ENCODE measurements around the gene MLLT6.

Gene MLLT6

DNA sequence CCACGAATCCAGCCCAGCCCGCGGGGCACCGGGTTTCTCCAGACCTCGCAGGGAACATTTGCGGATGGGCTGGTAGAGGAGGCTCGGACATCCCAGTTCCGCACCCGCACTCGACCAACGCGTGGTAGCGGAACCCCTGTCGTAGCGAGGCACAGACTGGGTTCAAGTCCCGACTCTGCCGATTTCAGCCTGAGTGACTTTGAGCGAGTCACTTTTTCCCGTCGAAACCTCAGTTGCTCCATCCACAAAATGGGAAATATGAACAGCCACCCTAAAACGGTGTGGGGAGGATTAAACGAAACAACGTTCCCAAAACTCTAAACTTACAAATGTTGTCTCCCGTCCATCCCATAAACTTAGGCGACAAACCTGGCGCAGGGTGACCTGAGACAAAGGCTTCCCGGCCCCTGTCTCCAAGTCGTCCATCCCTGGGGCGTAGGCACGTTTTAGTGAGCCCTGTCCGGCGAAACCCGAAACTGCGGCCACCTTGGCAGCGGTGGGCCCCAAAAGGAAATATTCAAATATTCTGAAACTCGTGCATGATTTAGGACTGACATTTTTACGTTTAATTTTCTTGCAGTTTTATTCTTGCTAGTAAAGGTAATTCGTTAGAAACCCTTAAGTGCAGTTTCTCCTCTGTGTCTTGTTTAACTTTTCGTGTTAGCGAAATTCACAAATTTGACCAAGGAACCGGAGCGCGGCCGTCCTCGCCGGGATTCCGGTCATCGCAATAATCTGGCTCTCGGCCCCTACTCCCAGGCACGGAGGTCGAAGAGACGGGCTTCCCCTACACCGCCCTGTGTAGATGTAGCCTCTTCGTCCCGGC, 1.9 kb upstream of the MLLT6 start:
- no CpG with 5 or more reads among the region's 55 CpGs for WGBS, 2 donors (ENCODE audit: extremely low coverage in 2 of 2, insufficient read length in 2 of 2, insufficient replicate concordance in 1 of 2)
- peaks cover 0 to 68% (median 18%) of the 10 kb centered on the region in 3 experiments for H3K27me3 ChIP-seq (ENCODE audit: control insufficient read depth in 3 of 3, insufficient read depth in 3 of 3, low read depth in 1 of 3, low read length in 3 of 3)

DNA sequence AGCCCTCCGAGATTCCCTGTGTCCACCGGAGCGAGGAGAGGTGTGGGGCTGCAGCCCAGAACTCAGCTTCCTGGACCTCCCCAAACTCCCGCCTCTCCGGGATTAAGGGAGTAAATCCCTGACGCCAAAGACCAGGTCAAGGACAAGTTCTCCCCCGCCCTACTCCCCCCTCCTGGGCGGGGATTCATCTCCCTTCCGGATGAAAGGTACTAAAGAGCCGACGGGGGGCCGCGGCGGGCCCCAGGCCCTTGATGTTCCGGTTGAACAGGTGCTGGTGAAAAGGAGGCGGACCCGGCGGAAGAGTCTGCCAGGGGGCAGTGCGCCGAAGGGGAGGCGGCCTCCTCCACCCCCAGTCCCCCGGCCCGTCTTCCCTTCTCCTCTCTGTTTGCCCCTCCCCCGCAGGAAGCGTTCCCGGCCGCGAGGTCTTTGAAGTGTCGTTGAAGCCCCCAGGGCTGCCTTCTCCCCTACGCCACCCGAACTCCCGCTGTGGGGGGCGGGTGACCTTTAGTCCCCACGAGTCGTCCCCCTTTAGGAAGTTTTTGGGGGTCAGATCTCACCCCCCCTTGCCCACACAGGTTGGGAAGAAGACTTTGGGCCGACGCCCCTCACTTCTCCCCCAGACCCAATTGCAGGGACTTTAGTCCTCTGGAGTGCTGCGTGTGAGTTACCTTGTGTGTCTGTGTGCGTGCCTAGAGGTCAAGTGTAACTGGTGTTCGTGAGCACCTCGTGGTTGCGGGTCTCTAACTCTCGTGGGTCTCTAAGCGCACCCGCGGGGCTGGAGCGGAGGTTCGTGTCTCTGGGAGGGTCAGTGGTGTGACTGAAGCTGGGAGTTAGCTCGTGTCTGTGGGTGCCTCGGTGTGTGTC, 1.1 kb upstream of the MLLT6 start:
- Histone ChIP-seq H2BK12ac (ENCODE audit: low read length) (peak overlapping the region; percentile 1), H3K14ac (ENCODE audit: low read length) (no peak overlapping the region), H3K9me3 (replicated peaks in 1 of 2; ENCODE audit: control insufficient read depth in 2 of 2, insufficient read depth in 1 of 2, low read depth in 1 of 2, low read length in 2 of 2) (no peaks in the 10 kb centered on the region), H3K4me3 (ENCODE audit: low read length in 2 of 2) (peak overlapping the region; percentile 73 to 80), H3K4me1 (ENCODE audit: control insufficient read depth in 2 of 2, insufficient read depth in 1 of 2, low read depth in 1 of 2, low read length in 2 of 2) (peaks cover 20 to 27% of the 10 kb centered on the region in 2 donors), H3K23ac (ENCODE audit: low read depth, low read length, poor library complexity) (peak overlapping the region; percentile 52), H3K4me2 (ENCODE audit: insufficient read depth, low read length, poor library complexity, severe bottlenecking) (peak overlapping the region; percentile 64), H3K4ac (ENCODE audit: low read length) (no peak overlapping the region), H4K91ac (ENCODE audit: low read depth, low read length, poor library complexity) (no peak overlapping the region), H3K79me1 (ENCODE audit: low read depth, low read length) (peaks cover 2% of the 10 kb centered on the region), H4K8ac (ENCODE audit: low read depth, low read length) (no peak overlapping the region), H2AK5ac (ENCODE audit: low read depth, low read length) (peak overlapping the region; percentile 91), H3K27me3 (ENCODE audit: control insufficient read depth in 3 of 3, insufficient read depth in 3 of 3, low read depth in 1 of 3, low read length in 3 of 3) (peaks cover 0 to 65% (median 18%) of the 10 kb centered on the region in 3 experiments), H3K27ac (replicated peaks; ENCODE audit: low read length) (no peak overlapping the region), H2AFZ (ENCODE audit: low read length) (peak overlapping the region; percentile 93), H3K36me3 (replicated peaks in 1 of 2; ENCODE audit: control insufficient read depth in 2 of 2, insufficient read depth in 2 of 2, low read length in 2 of 2) (peaks cover 0 to 18% of the 10 kb centered on the region in 2 donors), H2BK120ac (ENCODE audit: low read depth, low read length) (peak overlapping the region; percentile 2), H2BK15ac (ENCODE audit: low read length) (peak overlapping the region; percentile 82), H3K18ac (ENCODE audit: low read length) (peak overlapping the region; percentile 24), H2BK5ac (ENCODE audit: low read length) (no peak overlapping the region), H3K9ac (ENCODE audit: low read depth, low read length, poor library complexity) (no peak overlapping the region)
- peak; percentile 43 for DNase-seq (ENCODE audit: low spot score)
- no CpG with 5 or more reads among the region's 50 CpGs for WGBS, 2 donors (ENCODE audit: extremely low coverage in 2 of 2, insufficient read length in 2 of 2, insufficient replicate concordance in 1 of 2)

More for the DNA sequence above, 1.9 kb upstream of the MLLT6 start:
- Histone ChIP-seq H2BK12ac (ENCODE audit: low read length) (no peak overlapping the region), H3K18ac (ENCODE audit: low read length) (peak overlapping the region; percentile 19), H2BK120ac (ENCODE audit: low read depth, low read length) (no peak overlapping the region), H3K4me1 (ENCODE audit: control insufficient read depth in 2 of 2, insufficient read depth in 1 of 2, low read depth in 1 of 2, low read length in 2 of 2) (peaks cover 20 to 27% of the 10 kb centered on the region in 2 donors), H3K36me3 (replicated peaks in 1 of 2; ENCODE audit: control insufficient read depth in 2 of 2, insufficient read depth in 2 of 2, low read length in 2 of 2) (peaks cover 0 to 13% of the 10 kb centered on the region in 2 donors), H2BK5ac (ENCODE audit: low read length) (no peak overlapping the region), H3K4ac (ENCODE audit: low read length) (no peak overlapping the region), H3K27ac (replicated peaks; ENCODE audit: low read length) (no peak overlapping the region), H2AK5ac (ENCODE audit: low read depth, low read length) (peak overlapping the region; percentile 91), H3K4me2 (ENCODE audit: insufficient read depth, low read length, poor library complexity, severe bottlenecking) (peak overlapping the region; percentile 85), H3K23ac (ENCODE audit: low read depth, low read length, poor library complexity) (peak overlapping the region; percentile 52), H3K14ac (ENCODE audit: low read length) (no peak overlapping the region), H3K9me3 (replicated peaks in 1 of 2; ENCODE audit: control insufficient read depth in 2 of 2, insufficient read depth in 1 of 2, low read depth in 1 of 2, low read length in 2 of 2) (no peaks in the 10 kb centered on the region), H3K9ac (ENCODE audit: low read depth, low read length, poor library complexity) (no peak overlapping the region), H4K8ac (ENCODE audit: low read depth, low read length) (no peak overlapping the region), H3K79me1 (ENCODE audit: low read depth, low read length) (peaks cover 2% of the 10 kb centered on the region), H2BK15ac (ENCODE audit: low read length) (no peak overlapping the region), H4K91ac (ENCODE audit: low read depth, low read length, poor library complexity) (no peak overlapping the region), H3K4me3 (ENCODE audit: low read length in 2 of 2) (peak overlapping the region in 1 of 2 donors; percentile 73), H2AFZ (ENCODE audit: low read length) (peak overlapping the region; percentile 95)
- no peak for DNase-seq (ENCODE audit: low spot score)

DNA sequence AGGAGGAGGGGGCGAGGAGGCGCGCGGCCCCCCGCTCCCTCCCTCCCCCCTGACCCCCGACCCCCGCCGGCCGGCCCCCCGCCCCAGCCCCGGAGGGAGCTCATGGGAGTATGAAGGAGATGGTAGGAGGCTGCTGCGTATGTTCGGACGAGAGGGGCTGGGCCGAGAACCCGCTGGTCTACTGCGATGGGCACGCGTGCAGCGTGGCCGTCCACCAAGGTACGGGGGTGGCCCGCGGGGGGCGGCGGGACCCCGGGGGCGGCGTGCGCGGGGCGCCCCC, 390 bp downstream of the MLLT6 start:
- Histone ChIP-seq H4K91ac (ENCODE audit: low read depth, low read length, poor library complexity) (no peak overlapping the region), H3K9me3 (replicated peaks in 1 of 2; ENCODE audit: control insufficient read depth in 2 of 2, insufficient read depth in 1 of 2, low read depth in 1 of 2, low read length in 2 of 2) (no peaks in the 10 kb centered on the region), H3K27ac (replicated peaks; ENCODE audit: low read length) (no peak overlapping the region), H3K4me1 (ENCODE audit: control insufficient read depth in 2 of 2, insufficient read depth in 1 of 2, low read depth in 1 of 2, low read length in 2 of 2) (peaks cover 20 to 23% of the 10 kb centered on the region in 2 donors), H3K4me2 (ENCODE audit: insufficient read depth, low read length, poor library complexity, severe bottlenecking) (peak overlapping the region; percentile 84), H4K8ac (ENCODE audit: low read depth, low read length) (no peak overlapping the region), H2BK120ac (ENCODE audit: low read depth, low read length) (no peak overlapping the region), H3K4ac (ENCODE audit: low read length) (no peak overlapping the region), H3K27me3 (ENCODE audit: control insufficient read depth in 3 of 3, insufficient read depth in 3 of 3, low read depth in 1 of 3, low read length in 3 of 3) (peaks cover 0 to 52% (median 18%) of the 10 kb centered on the region in 3 experiments), H3K36me3 (replicated peaks in 1 of 2; ENCODE audit: control insufficient read depth in 2 of 2, insufficient read depth in 2 of 2, low read length in 2 of 2) (peaks cover 3 to 33% of the 10 kb centered on the region in 2 donors), H3K14ac (ENCODE audit: low read length) (no peak overlapping the region), H2BK12ac (ENCODE audit: low read length) (no peak overlapping the region), H2BK5ac (ENCODE audit: low read length) (no peak overlapping the region), H3K18ac (ENCODE audit: low read length) (peak overlapping the region; percentile 77), H2AFZ (ENCODE audit: low read length) (peak overlapping the region; percentile 67), H3K9ac (ENCODE audit: low read depth, low read length, poor library complexity) (peak overlapping the region; percentile 73), H2BK15ac (ENCODE audit: low read length) (peak overlapping the region; percentile 50), H3K79me1 (ENCODE audit: low read depth, low read length) (peaks cover 2% of the 10 kb centered on the region), H3K23ac (ENCODE audit: low read depth, low read length, poor library complexity) (peak overlapping the region; percentile 40), H2AK5ac (ENCODE audit: low read depth, low read length) (no peak overlapping the region), H3K4me3 (ENCODE audit: low read length in 2 of 2) (peak overlapping the region; percentile 73 to 84)
- whole genome bisulfite sequencing, 2 donors (ENCODE audit: extremely low coverage in 2 of 2, insufficient read length in 2 of 2, insufficient replicate concordance in 1 of 2) = no CpG with 5 or more reads among the region's 32 CpGs
- DNase-seq (ENCODE audit: low spot score) = no peak

Data from neuronal stem cell (in vitro differentiated cells).